ENCODE measurements around the gene DHCR7.

DNA sequence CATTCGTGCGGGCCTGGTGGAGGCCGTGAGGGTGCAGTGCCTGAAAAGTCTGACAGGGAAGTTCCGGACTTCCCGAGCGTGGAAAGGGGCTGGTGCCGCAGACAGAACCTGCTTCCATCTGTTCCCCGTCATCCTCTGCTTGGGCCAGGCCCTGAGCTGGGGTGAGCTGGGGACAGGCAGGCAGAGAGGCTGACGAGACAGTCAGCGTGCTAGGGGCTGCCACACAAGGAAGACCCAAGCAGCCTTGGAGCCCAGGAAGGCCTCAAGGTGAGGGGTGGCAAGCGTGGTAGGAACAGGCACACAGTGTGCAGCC is 30.3 kb upstream of the DHCR7 start:
- no peak for TF ChIP-seq CTCF (IDR thresholded peaks at IDR 0.05)
- TF ChIP-seq POLR2A (IDR thresholded peaks at IDR 0.05): no peak
